T-helper 2 cell treated with Interferon-gamma antibody and Interleukin-4, amounts not matched to agents 5 μg/mL and 100 μg/mL, for 36 hours (primary cell): ENCODE data around the gene APH1B.
A peak's percentile ranks its signal among the peaks of the same experiment; 100 is the strongest.
"Not testable (repeated sequence)": the region's sequence is repeated elsewhere in the genome, so short reads cannot be mapped to it uniquely, and the experiment has no call there.

ENCODE experiments used
- DNase-seq: peaks from one replicate; pipeline ENCODE4 v3.0.0; 2021; ENCODE audit warnings: low spot score
- H3K27ac Mint-ChIP-seq: one replicate; pipeline ENCODE4 v1.8.0; 2021; ENCODE audit warnings: mild to moderate bottlenecking, mixed read lengths
- H3K27me3 Mint-ChIP-seq: one replicate; pipeline ENCODE4 v1.8.0; 2021; ENCODE audit warnings: low read depth, mixed read lengths
- H3K36me3 Mint-ChIP-seq: one replicate; pipeline ENCODE4 v1.8.0; 2021; ENCODE audit warnings: low read depth, mixed read lengths
- H3K4me1 Mint-ChIP-seq: one replicate; pipeline ENCODE4 v1.8.0; 2021; ENCODE audit warnings: low read depth, mixed read lengths
- H3K4me3 Mint-ChIP-seq: one replicate; pipeline ENCODE4 v1.8.0; 2022; ENCODE audit warnings: mild to moderate bottlenecking, moderate library complexity, mixed read lengths
- H3K9me3 Mint-ChIP-seq: one replicate; pipeline ENCODE4 v1.8.0; 2021; ENCODE audit warnings: mixed read lengths

The APH1B gene

DNA sequence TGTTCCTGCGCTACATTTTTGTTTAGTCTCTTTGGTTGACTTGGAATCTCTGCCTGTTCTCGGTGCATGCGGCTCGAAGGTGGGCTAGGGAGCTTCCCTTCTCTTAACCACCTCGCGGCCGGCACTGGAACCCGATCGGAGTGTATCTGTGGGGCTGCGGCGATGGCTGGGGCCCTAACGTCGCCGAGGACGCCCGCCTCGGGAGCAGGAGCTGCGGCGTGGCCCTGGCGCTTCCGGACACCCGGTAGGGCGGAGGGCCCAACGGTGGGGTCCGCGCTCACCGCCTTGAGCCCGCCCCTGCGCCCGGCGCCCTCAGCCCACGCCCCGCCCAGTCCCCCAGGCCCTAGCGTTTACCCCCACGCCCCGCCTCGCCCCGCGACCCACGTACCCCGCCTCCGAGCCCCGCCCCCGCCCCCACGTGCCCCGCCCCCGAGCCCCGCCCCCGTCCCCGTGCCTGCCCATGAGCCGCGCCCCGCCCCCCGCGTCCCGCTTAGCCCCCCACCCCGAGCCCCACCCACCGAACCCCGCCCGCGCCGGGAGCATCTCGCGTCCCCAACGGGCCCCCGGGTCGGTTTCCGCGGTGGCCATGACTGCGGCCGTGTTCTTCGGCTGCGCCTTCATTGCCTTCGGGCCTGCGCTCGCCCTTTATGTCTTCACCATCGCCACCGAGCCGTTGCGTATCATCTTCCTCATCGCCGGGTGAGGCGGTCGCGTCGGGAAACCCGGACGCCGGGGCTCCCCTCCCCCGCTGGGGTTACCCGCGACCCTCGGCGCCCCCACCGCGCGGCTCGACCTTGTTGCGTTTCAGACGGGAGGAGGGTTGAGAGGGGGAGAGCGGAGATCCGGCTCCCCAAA lies at the start of gene APH1B:
Gene APH1B (plus strand): TSS at position 568 of the 855 bp plus-strand sequence. CDS start 19 bp downstream, at position 587.
- H3K4me1 Mint-ChIP-seq, result peaks cover 34% of the 10 kb centered on the region
- H3K9me3 Mint-ChIP-seq, result no peaks in the 10 kb centered on the region

DNA sequence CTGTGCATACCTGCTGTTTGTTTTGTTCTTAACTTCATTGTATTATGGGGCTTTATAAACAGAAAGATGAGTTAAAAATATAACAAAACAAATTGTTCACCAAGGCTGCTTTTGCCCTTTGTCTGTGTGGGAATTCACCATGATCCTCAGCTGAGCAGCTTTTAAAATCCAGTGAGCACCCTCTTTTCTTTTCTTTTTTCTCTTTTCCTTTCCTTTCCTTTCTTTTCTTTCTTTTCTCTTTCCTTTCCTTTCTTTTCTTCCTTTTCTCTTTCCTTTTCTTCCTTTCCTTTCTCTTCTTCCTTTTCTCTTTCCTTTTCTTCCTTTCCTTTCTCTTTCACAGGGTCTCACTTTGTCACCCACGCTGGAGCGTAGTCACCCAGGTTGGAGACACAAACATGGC lies 49.7 kb upstream of the APH1B start:
- no peak for DNase-seq
- H3K27ac Mint-ChIP-seq, result peak overlapping the region; percentile 78
- no peaks in the 10 kb centered on the region for H3K27me3 Mint-ChIP-seq
- H3K4me3 Mint-ChIP-seq, result peak overlapping the region; percentile 58
- peaks cover 36% of the 10 kb centered on the region for H3K36me3 Mint-ChIP-seq
- H3K4me1 Mint-ChIP-seq, result peaks cover 43% of the 10 kb centered on the region
- no peaks in the 10 kb centered on the region for H3K9me3 Mint-ChIP-seq

More for the DNA sequence above, at the start of gene APH1B:
- no peaks in the 10 kb centered on the region for H3K27me3 Mint-ChIP-seq
- peaks cover 18% of the 10 kb centered on the region for H3K36me3 Mint-ChIP-seq
- H3K4me3 Mint-ChIP-seq, result peak within 1 kb of the TSS; percentile 84
- H3K27ac Mint-ChIP-seq, result peak within 1 kb of the TSS; percentile 81
- peak; percentile 76 for DNase-seq

DNA sequence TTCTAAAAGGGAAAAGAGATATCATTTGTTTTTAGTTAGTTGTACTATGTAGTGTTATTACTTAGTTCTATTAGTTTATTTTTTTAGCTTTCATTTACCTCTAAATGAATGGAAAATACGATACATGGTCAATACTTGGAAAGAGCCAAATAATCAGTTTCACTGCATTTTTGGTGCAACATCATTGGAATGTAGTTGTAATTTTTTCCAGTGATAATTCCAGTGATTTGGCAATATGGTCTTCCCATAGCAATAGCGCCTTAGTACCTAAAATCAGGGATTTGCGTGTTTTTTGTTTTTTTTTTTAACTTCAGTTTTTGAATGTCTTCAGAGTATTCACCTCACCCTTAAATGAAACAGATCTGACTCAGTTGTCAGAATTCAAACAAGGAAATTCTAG lies 46.2 kb upstream of the APH1B start:
- H3K4me1 Mint-ChIP-seq, result peaks cover 55% of the 10 kb centered on the region
- peak overlapping the region; percentile 71 for H3K4me3 Mint-ChIP-seq
- H3K36me3 Mint-ChIP-seq, result peaks cover 35% of the 10 kb centered on the region
- H3K27me3 Mint-ChIP-seq, result no peaks in the 10 kb centered on the region
- H3K27ac Mint-ChIP-seq, result peak overlapping the region; percentile 86
- H3K9me3 Mint-ChIP-seq, result no peaks in the 10 kb centered on the region
- no peak for DNase-seq

DNA sequence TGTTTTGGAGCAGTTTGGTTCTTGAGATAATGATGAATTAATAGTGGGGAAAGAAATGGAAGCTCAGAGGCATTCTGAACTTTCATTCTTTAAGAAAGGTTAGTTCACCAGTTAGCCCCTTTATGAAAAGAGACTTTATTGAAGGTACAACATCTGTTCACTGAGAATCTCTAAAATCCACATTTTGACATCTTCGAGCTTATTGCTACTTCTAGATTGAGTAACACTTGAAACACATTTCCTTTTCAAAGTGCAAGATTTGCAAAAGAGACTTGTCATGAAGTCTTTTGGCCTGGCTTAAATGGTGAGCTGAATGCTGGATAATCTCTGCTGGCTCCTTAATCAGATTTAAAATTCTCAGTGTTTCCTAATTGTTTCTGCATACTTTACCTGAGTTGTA lies 45.7 kb upstream of the APH1B start:
- no peak for DNase-seq
- Mint-ChIP-seq H3K27ac (peak overlapping the region; percentile 86), H3K36me3 (peaks cover 34% of the 10 kb centered on the region), H3K4me3 (peak overlapping the region; percentile 71), H3K4me1 (peaks cover 52% of the 10 kb centered on the region), H3K27me3 (no peaks in the 10 kb centered on the region), H3K9me3 (no peaks in the 10 kb centered on the region)

DNA sequence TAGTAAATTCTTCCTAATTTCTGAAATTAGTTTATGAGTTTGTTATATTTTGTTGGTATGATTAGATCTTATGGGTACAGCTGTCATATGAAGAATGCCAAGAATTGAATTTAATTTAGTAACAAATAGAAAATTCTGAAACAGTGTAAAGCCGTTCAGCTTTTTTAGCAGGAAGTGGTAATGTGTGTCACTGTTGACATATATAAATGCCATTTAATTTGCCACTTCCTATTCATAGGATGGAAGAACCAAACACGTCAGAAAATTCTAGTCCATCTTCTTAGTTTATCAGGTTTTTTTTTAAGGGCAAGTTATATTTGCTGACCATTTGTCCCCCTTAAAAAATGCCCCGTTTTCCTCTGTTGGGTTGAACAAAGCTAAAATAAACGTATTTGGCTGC lies 45.0 kb upstream of the APH1B start:
- peak overlapping the region; percentile 86 for H3K27ac Mint-ChIP-seq
- no peak for DNase-seq
- no peaks in the 10 kb centered on the region for H3K9me3 Mint-ChIP-seq
- H3K27me3 Mint-ChIP-seq, result no peaks in the 10 kb centered on the region
- peaks cover 37% of the 10 kb centered on the region for H3K36me3 Mint-ChIP-seq
- peaks cover 54% of the 10 kb centered on the region for H3K4me1 Mint-ChIP-seq
- H3K4me3 Mint-ChIP-seq, result peak overlapping the region; percentile 71

DNA sequence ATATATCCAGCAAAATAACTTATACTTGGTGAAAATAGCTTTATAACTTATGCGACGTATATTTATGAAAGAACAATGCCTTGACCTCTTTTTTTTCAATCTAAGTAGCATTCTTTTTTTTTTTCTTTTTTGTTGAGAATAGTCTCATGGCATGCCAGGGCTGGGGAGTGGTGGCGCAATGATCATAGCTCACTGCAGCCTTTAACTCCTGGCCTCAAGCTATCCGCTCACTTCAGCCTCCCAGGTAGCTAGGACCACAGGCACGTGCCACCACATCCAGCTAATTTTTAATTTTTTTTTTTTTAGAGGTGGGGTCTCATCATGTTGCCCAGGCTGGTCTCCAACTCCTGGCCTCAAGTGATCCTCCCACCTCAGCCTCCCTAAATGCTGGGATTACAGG lies 44.5 kb upstream of the APH1B start:
- Mint-ChIP-seq H3K36me3 (peaks cover 36% of the 10 kb centered on the region), H3K27me3 (no peaks in the 10 kb centered on the region), H3K9me3 (no peaks in the 10 kb centered on the region), H3K4me1 (peaks cover 54% of the 10 kb centered on the region), H3K4me3 (no peak overlapping the region), H3K27ac (no peak overlapping the region)
- DNase-seq, result no peak

DNA sequence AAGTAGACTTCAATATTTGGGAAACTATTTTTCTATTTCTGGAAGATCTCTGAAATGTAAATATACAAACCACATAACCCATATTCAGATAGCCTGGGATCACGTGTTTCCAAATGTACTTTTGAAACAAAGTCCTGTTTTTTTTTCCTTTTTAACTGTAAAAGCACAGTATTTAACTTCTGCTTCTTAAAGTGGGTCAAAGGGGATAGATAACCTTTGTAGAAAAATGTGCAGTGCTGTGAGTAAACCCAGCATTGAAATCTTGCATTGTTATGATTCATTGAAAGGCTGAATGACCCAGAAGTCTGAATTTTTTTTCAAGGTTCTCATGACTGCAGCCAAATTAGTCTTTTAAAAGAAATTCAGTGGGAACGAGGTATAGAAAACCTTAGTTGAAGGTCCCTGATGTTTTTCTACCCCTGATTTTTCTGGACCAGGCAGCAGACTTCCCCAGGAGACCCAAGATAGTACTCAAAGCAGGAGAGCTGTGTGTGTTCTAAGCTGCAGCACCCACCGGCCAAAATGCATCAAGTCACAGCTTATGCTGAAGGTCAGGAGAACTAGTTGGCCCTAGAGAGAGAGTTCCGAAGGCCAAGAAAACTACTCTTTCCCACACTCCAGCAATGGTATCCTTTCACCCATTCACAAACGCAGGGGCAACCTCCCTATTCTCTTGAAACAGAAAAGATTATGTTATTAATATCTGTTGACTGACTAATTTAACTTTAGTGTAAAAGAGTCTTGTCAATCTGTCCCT lies 43.6 kb upstream of the APH1B start:
- Mint-ChIP-seq H3K4me3 (peak overlapping the region; percentile 34), H3K9me3 (no peaks in the 10 kb centered on the region), H3K4me1 (peaks cover 62% of the 10 kb centered on the region), H3K36me3 (peaks cover 32% of the 10 kb centered on the region), H3K27me3 (no peaks in the 10 kb centered on the region), H3K27ac (peak overlapping the region; percentile 62)
- no peak for DNase-seq

DNA sequence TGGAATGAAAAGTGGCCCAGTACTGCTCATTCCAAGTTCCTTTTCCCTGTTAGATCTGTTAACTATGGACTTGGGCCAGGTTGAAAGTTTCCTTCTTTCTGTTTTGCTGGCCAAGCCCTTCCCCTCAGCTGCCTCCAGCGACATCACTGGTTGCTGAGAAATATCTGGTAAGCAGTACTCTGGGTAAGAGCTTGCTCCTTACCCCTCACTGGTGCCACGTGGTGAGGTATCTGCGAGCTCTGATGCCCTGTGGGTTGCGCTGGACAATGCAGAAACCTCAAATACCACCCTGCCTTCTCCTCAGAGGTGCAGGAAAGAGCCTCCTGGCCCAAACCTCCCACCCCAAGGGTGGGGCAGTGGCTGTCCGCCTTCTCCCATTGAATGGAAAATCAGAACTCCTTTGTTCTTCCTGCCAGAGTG lies 42.9 kb upstream of the APH1B start:
- Mint-ChIP-seq H3K4me3 (peak overlapping the region; percentile 34), H3K9me3 (no peaks in the 10 kb centered on the region), H3K36me3 (peaks cover 31% of the 10 kb centered on the region), H3K27me3 (no peaks in the 10 kb centered on the region), H3K4me1 (peaks cover 62% of the 10 kb centered on the region), H3K27ac (peak overlapping the region; percentile 62)
- DNase-seq, result no peak

DNA sequence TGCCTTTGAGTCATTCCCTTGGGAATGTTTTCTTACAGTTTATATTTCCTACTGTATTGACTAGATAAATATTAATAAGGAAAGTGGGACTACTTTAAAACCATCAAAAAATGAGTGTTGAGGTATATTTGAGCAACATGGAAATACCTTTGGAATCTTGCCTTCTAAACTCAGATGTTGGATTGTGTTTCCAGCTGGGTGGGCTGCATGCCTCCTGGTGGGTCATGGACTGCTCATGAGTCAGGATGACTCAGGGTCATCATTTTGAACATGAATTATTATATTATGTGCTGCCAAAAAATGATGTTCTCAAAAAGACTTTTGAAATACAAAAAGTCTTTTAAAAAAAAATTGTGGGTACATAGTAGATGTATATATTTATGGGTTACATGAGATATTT lies 41.1 kb upstream of the APH1B start:
- DNase-seq, result no peak
- Mint-ChIP-seq H3K9me3 (no peaks in the 10 kb centered on the region), H3K27me3 (no peaks in the 10 kb centered on the region)

DNA sequence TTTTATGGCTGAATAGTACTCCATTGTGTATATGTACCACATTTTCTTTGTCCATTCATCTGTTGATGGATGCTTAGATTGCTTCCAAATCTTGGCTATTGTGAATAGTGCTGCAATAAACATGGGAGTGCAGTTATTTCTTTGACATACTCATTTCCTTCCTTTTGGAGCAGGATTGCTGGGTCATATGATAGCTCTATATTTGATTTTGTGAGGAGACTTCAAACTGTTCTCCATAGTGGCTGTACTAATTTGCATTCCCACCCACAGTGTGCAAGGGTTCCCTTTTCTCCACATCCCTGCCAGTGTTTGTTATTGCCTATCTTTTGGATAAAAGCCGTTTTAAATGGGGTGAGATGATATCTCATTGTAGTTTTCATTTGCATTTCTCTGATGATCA lies 40.3 kb upstream of the APH1B start:
- H3K27ac Mint-ChIP-seq, H3K9me3 Mint-ChIP-seq: not testable (repeated sequence)
- peaks cover 34% of the 10 kb centered on the region for H3K36me3 Mint-ChIP-seq

More for the DNA sequence above, 41.1 kb upstream of the APH1B start:
- no peak overlapping the region for H3K27ac Mint-ChIP-seq
- H3K4me3 Mint-ChIP-seq, result no peak overlapping the region
- H3K4me1 Mint-ChIP-seq, result peaks cover 62% of the 10 kb centered on the region
- peaks cover 34% of the 10 kb centered on the region for H3K36me3 Mint-ChIP-seq

DNA sequence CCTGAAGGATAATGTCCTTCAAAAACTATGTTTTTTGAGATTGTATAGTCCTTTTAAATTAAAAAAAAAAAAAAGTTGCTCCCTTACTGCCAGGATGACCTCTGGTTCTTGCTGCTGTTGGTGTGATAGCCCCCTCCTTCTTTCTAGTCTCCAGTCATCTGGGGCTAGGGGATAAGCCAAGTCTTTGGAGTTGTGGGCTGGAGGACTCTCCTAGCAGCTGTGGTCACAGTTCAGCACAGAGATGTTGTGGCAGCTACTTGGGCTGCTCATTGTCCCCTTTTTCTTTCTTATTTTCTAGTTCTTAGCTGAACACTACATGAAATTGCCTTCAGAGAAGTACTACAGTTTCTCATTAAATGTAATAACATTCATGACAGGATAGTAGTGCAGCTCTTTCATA lies 39.2 kb upstream of the APH1B start:
- Mint-ChIP-seq H3K27ac (peak overlapping the region; percentile 78), H3K4me1 (peaks cover 52% of the 10 kb centered on the region), H3K27me3 (no peaks in the 10 kb centered on the region), H3K4me3 (no peak overlapping the region), H3K36me3 (peaks cover 37% of the 10 kb centered on the region), H3K9me3 (no peaks in the 10 kb centered on the region)
- DNase-seq, result no peak

More for the DNA sequence above, 40.3 kb upstream of the APH1B start:
- H3K4me3 Mint-ChIP-seq, H3K27me3 Mint-ChIP-seq, DNase-seq: not testable (repeated sequence)
- peaks cover 55% of the 10 kb centered on the region for H3K4me1 Mint-ChIP-seq

DNA sequence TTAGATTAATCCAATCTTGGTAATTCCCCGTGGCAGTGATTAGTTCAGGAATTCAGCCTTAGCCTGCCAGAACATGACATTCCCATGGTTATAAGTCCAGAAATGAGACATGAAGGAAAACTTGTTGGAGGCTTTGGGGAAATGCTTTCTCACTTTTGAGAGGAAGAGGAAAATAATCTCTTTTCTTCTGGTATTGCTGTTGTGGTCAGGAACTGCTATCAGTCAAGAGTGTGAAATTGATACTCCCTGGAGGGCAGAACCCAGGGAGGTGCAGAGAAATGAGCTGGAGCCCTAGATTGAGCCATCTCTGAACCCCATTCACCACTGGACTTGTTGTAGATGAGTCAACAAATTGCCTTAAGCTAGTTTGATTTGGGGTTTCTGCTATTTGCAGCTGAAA lies 38.6 kb upstream of the APH1B start:
- DNase-seq, result peak; percentile 59

DNA sequence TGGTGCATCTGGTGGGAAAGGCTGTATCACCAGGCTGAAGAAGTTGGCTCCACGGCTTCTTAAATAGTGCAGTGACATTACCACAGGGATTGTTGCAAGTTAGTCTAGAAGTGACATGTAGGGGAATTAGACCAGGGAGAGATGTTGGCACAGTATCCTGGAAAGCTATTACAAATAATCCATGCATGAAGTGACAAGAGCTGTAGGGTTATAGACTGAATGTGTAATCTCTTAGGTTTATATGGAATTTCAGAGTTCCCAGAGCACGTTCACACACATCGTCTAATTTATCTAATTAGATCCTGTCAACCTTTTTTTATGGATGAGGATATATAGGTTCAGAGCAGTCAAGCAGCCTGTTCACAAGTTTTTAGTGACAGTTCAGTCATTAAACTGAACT lies 37.3 kb upstream of the APH1B start:
- Mint-ChIP-seq H3K36me3 (peaks cover 41% of the 10 kb centered on the region), H3K27me3 (no peaks in the 10 kb centered on the region), H3K27ac (peak overlapping the region; percentile 10), H3K4me1 (peaks cover 54% of the 10 kb centered on the region), H3K9me3 (no peaks in the 10 kb centered on the region), H3K4me3 (no peak overlapping the region)
- DNase-seq, result no peak

More for the DNA sequence above, 38.6 kb upstream of the APH1B start:
- Mint-ChIP-seq H3K27me3 (no peaks in the 10 kb centered on the region), H3K4me3 (no peak overlapping the region), H3K9me3 (no peaks in the 10 kb centered on the region), H3K36me3 (peaks cover 42% of the 10 kb centered on the region), H3K27ac (no peak overlapping the region), H3K4me1 (peaks cover 51% of the 10 kb centered on the region)

DNA sequence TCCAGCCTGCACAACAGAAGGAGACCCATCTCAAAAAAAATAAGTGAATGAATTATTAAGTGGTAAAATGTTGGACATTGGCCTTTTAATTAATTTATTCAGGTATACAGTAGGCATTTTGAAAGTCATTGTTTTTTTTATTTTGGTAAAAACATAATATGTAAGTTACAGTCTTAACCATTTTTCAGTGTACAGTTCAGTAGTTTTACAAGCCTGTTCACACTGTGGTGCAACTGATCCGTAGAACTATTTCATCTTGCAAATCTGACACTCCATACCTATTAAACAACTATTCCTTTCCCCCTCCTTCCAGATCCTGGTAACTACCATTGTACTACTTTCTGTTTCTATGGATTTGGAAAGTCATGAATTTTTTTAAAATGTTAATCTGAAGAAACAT lies 36.1 kb upstream of the APH1B start:
- H3K27ac Mint-ChIP-seq, result no peak overlapping the region
- peaks cover 54% of the 10 kb centered on the region for H3K4me1 Mint-ChIP-seq
- peaks cover 45% of the 10 kb centered on the region for H3K36me3 Mint-ChIP-seq
- DNase-seq, result no peak
- no peaks in the 10 kb centered on the region for H3K9me3 Mint-ChIP-seq
- H3K4me3 Mint-ChIP-seq, result no peak overlapping the region
- H3K27me3 Mint-ChIP-seq, result no peaks in the 10 kb centered on the region
